HL-60 (cell line): ENCODE data around the gene TXNDC12.

ENCODE experiments used
- CTCF ChIP-seq: IDR thresholded peaks from one replicate; pipeline ENCODE4 v1.5.1; 2011; ENCODE audit warnings: low read length, control low read depth, inconsistent platforms; ENCODE audit not compliant: insufficient read depth
- GABPA ChIP-seq: IDR thresholded peaks from 2 replicates; pipeline ENCODE4 v1.6.1; 2012; ENCODE audit warnings: low read depth
- POLR2AphosphoS5 ChIP-seq: IDR thresholded peaks from 2 replicates; pipeline ENCODE4 v1.6.1; 2012; ENCODE audit warnings: low read depth
- SPI1 ChIP-seq: IDR thresholded peaks from 2 replicates; pipeline ENCODE4 v1.6.1; 2012; ENCODE audit warnings: low read depth, mild to moderate bottlenecking, borderline replicate concordance

GRCh38 chr1:51986718-51987117 is 68.3 kb downstream of the TXNDC12 start:
- no peak for TF ChIP-seq CTCF
- no peak for TF ChIP-seq SPI1
- TF ChIP-seq POLR2AphosphoS5: no peak
- TF ChIP-seq GABPA: no peak
